Activated CD4-positive, alpha-beta T cell treated with anti-CD3 and anti-CD28 coated beads, Interleukin-2, amount 10 ng/mL, durations not matched to agents 24 days and 14 days (primary cell): ENCODE results near the gene EPN1. TPM values are rescaled to one million over a fixed set of nuclear protein-coding genes. Genes with fewer than 3 reads are reported as not detected.
A peak's percentile ranks its signal among the peaks of the same experiment; 100 is the strongest.

Experiments used
- DNase-seq: peaks from one replicate; pipeline ENCODE4 v3.0.0; 2022
- H3K27ac Mint-ChIP-seq: one replicate; pipeline ENCODE4 v1.8.0; 2022; ENCODE audit warnings: mild to moderate bottlenecking, mixed read lengths
- H3K27me3 Mint-ChIP-seq: one replicate; pipeline ENCODE4 v1.8.0; 2022; ENCODE audit warnings: mixed read lengths
- H3K36me3 Mint-ChIP-seq: one replicate; pipeline ENCODE4 v1.8.0; 2022; ENCODE audit warnings: low read depth, mild to moderate bottlenecking, mixed read lengths
- H3K4me1 Mint-ChIP-seq: one replicate; pipeline ENCODE4 v1.8.0; 2021; ENCODE audit warnings: mixed read lengths
- H3K4me3 Mint-ChIP-seq: one replicate; pipeline ENCODE4 v1.8.0; 2022; ENCODE audit warnings: mild to moderate bottlenecking, moderate library complexity, mixed read lengths
- H3K9me3 Mint-ChIP-seq: one replicate; pipeline ENCODE4 v1.8.0; 2021; ENCODE audit warnings: mixed read lengths
- intact Hi-C: fragments of 100-400 bp; cut with micrococcal nuclease; formaldehyde crosslinking; loops from one replicate; pipeline ENCODE4 v1.15.1; 2023
- total RNA-seq: library from RNA; stranded (reverse); gene quantifications from 2 replicates; pipeline ENCODE4 v1.2.3, GENCODE V29; 2022

Gene EPN1
- total RNA-seq, 1 donor from 2014 or later, result 45.4 TPM

GRCh38 chr19:55672418-55672817, 2.6 kb upstream of the EPN1 start:
- DNase-seq, result no peak
- Mint-ChIP-seq H3K9me3 (no peaks in the 10 kb centered on the region), H3K4me1 (peaks cover 37% of the 10 kb centered on the region), H3K27ac (no peak overlapping the region), H3K27me3 (no peaks in the 10 kb centered on the region), H3K36me3 (peaks cover 48% of the 10 kb centered on the region), H3K4me3 (no peak overlapping the region)
- intact Hi-C loops, result no loop called here

GRCh38 chr19:55673465-55673864, 1.6 kb upstream of the EPN1 start:
- Mint-ChIP-seq H3K4me3 (no peak overlapping the region), H3K9me3 (no peaks in the 10 kb centered on the region), H3K27me3 (no peaks in the 10 kb centered on the region), H3K36me3 (peaks cover 49% of the 10 kb centered on the region), H3K27ac (no peak overlapping the region), H3K4me1 (peaks cover 44% of the 10 kb centered on the region)
- no peak for DNase-seq
- intact Hi-C loops, result no loop called here

- intact Hi-C loops, result loop anchor here (2.0 kb wide), 1 partner anchor 39 kb away; no protein-coding TSS in a partner anchor
- Mint-ChIP-seq H3K4me1 (peaks cover 45% of the 10 kb centered on the region), H3K27ac (no peak overlapping the region), H3K27me3 (no peaks in the 10 kb centered on the region), H3K9me3 (no peaks in the 10 kb centered on the region), H3K4me3 (no peak overlapping the region), H3K36me3 (peaks cover 52% of the 10 kb centered on the region)
- no peak for DNase-seq
These were observed 1.1 kb upstream of the EPN1 start for GRCh38 chr19:55673889-55674288.

- peaks cover 46% of the 10 kb centered on the region for H3K4me1 Mint-ChIP-seq
- H3K27ac Mint-ChIP-seq, result peak overlapping the region; percentile 62
- no peaks in the 10 kb centered on the region for H3K27me3 Mint-ChIP-seq
- intact Hi-C loops, result loop anchor here (2.0 kb wide), 1 partner anchor 40 kb away; no protein-coding TSS in a partner anchor
- H3K4me3 Mint-ChIP-seq, result peak overlapping the region; percentile 95
- peak; percentile 61 for DNase-seq
- H3K36me3 Mint-ChIP-seq, result peaks cover 52% of the 10 kb centered on the region
- H3K9me3 Mint-ChIP-seq, result no peaks in the 10 kb centered on the region
These were observed 576 bp upstream of the EPN1 start for GRCh38 chr19:55674459-55674840.

GRCh38 chr19:55675661-55676354, 782 bp downstream of the EPN1 start:
- no peaks in the 10 kb centered on the region for H3K27me3 Mint-ChIP-seq
- peaks cover 51% of the 10 kb centered on the region for H3K4me1 Mint-ChIP-seq

GRCh38 chr19:55676383-55676782, 1.4 kb downstream of the EPN1 start:
- H3K36me3 Mint-ChIP-seq, result peaks cover 42% of the 10 kb centered on the region
- no peak for DNase-seq
- H3K9me3 Mint-ChIP-seq, result no peaks in the 10 kb centered on the region
- H3K4me1 Mint-ChIP-seq, result peaks cover 46% of the 10 kb centered on the region
- intact Hi-C loops, result no loop called here
- H3K27me3 Mint-ChIP-seq, result no peaks in the 10 kb centered on the region
- H3K4me3 Mint-ChIP-seq, result peak overlapping the region; percentile 95
- peak overlapping the region; percentile 45 for H3K27ac Mint-ChIP-seq

More at GRCh38 chr19:55675661-55676354, 782 bp downstream of the EPN1 start:
- intact Hi-C loops, result loop anchor here (1.0 to 2.0 kb wide), 4 partner anchors 22 to 465 kb away; partner anchors contain the start of genes ZNF444 and ZNF581
- H3K9me3 Mint-ChIP-seq, result no peaks in the 10 kb centered on the region
- peaks cover 47% of the 10 kb centered on the region for H3K36me3 Mint-ChIP-seq
- no peak for DNase-seq
- H3K4me3 Mint-ChIP-seq, result peak overlapping the region; percentile 95
- peak overlapping the region; percentile 90 for H3K27ac Mint-ChIP-seq

GRCh38 chr19:55676889-55677505, 2.0 kb downstream of the EPN1 start:
- DNase-seq, result no peak
- H3K9me3 Mint-ChIP-seq, result no peaks in the 10 kb centered on the region
- no peaks in the 10 kb centered on the region for H3K27me3 Mint-ChIP-seq
- intact Hi-C loops, result no loop called here
- peak overlapping the region; percentile 45 for H3K27ac Mint-ChIP-seq
- peak overlapping the region; percentile 95 for H3K4me3 Mint-ChIP-seq
- H3K36me3 Mint-ChIP-seq, result peaks cover 39% of the 10 kb centered on the region
- peaks cover 44% of the 10 kb centered on the region for H3K4me1 Mint-ChIP-seq

GRCh38 chr19:55677572-55678028, 2.6 kb downstream of the EPN1 start:
- no peak for DNase-seq
- H3K4me1 Mint-ChIP-seq, result peaks cover 42% of the 10 kb centered on the region
- H3K4me3 Mint-ChIP-seq, result peak overlapping the region; percentile 20
- H3K27me3 Mint-ChIP-seq, result no peaks in the 10 kb centered on the region
- peaks cover 34% of the 10 kb centered on the region for H3K36me3 Mint-ChIP-seq
- H3K27ac Mint-ChIP-seq, result peak overlapping the region; percentile 1
- no peaks in the 10 kb centered on the region for H3K9me3 Mint-ChIP-seq
- intact Hi-C loops, result no loop called here

- intact Hi-C loops, result no loop called here
- DNase-seq, result no peak
- Mint-ChIP-seq H3K4me3 (no peak overlapping the region), H3K36me3 (peaks cover 34% of the 10 kb centered on the region), H3K9me3 (no peaks in the 10 kb centered on the region), H3K4me1 (peaks cover 42% of the 10 kb centered on the region), H3K27ac (peak overlapping the region; percentile 1), H3K27me3 (no peaks in the 10 kb centered on the region)
These were observed 3.2 kb downstream of the EPN1 start for GRCh38 chr19:55678121-55678671.

- intact Hi-C loops, result no loop called here
- DNase-seq, result no peak
These were observed 4.6 kb downstream of the EPN1 start for GRCh38 chr19:55679343-55680257.

GRCh38 chr19:55680339-55681130, 5.5 kb downstream of the EPN1 start:
- H3K4me3 Mint-ChIP-seq, result no peak overlapping the region
- intact Hi-C loops, result no loop called here
- H3K36me3 Mint-ChIP-seq, result peaks cover 39% of the 10 kb centered on the region
- peaks cover 33% of the 10 kb centered on the region for H3K4me1 Mint-ChIP-seq
- no peak overlapping the region for H3K27ac Mint-ChIP-seq
- no peaks in the 10 kb centered on the region for H3K9me3 Mint-ChIP-seq
- H3K27me3 Mint-ChIP-seq, result no peaks in the 10 kb centered on the region
- DNase-seq, result no peak

More at GRCh38 chr19:55679343-55680257, 4.6 kb downstream of the EPN1 start:
- H3K4me3 Mint-ChIP-seq, result no peak overlapping the region
- H3K4me1 Mint-ChIP-seq, result peaks cover 35% of the 10 kb centered on the region
- H3K36me3 Mint-ChIP-seq, result peaks cover 36% of the 10 kb centered on the region
- H3K9me3 Mint-ChIP-seq, result no peaks in the 10 kb centered on the region
- H3K27me3 Mint-ChIP-seq, result no peaks in the 10 kb centered on the region
- peak overlapping the region; percentile 64 for H3K27ac Mint-ChIP-seq

GRCh38 chr19:55681131-55682092, 6.4 kb downstream of the EPN1 start:
- H3K36me3 Mint-ChIP-seq, result peaks cover 44% of the 10 kb centered on the region
- DNase-seq, result no peak

More at GRCh38 chr19:55681131-55682092, 6.4 kb downstream of the EPN1 start:
- intact Hi-C loops, result no loop called here
- H3K9me3 Mint-ChIP-seq, result no peaks in the 10 kb centered on the region
- H3K4me1 Mint-ChIP-seq, result peaks cover 27% of the 10 kb centered on the region
- no peak overlapping the region for H3K27ac Mint-ChIP-seq
- no peak overlapping the region for H3K4me3 Mint-ChIP-seq
- no peaks in the 10 kb centered on the region for H3K27me3 Mint-ChIP-seq
